RWPE2 (cell line): ENCODE data around the gene LMCD1.

Experiments used
- ATAC-seq: fragments of 200-7000 bp; cut with Tn5 transposase; 3 replicates; pipeline ENCODE4 v1.9.1; 2021; ENCODE audit warnings: low read depth
- DNase-seq: peaks from one replicate; pipeline ENCODE4 v3.0.0-alpha.2; 2020; ENCODE audit warnings: low spot score
- H3K27ac ChIP-seq: fragments of 450-650 bp; 2 replicates; pipeline ENCODE4 v1.5.1; 2017; ENCODE audit warnings: mild to moderate bottlenecking; ENCODE audit not compliant: poor library complexity, severe bottlenecking
- H3K27me3 ChIP-seq: fragments of 250-450 bp; sonication (Bioruptor Pico); 2 replicates; pipeline ENCODE4 v1.5.1; 2021; ENCODE audit warnings: mild to moderate bottlenecking, moderate library complexity; ENCODE audit not compliant: insufficient read depth, poor library complexity, severe bottlenecking
- H3K36me3 ChIP-seq: fragments of 250-450 bp; sonication (Bioruptor Pico); 2 replicates; pipeline ENCODE4 v1.5.1; 2020; ENCODE audit warnings: low read depth, mild to moderate bottlenecking, moderate library complexity
- H3K4me1 ChIP-seq: fragments of 250-450 bp; sonication (Bioruptor Pico); 2 replicates; pipeline ENCODE4 v1.5.1; 2021; ENCODE audit warnings: mild to moderate bottlenecking, moderate library complexity; ENCODE audit not compliant: insufficient read depth, poor library complexity, severe bottlenecking
- H3K4me3 ChIP-seq: fragments of 250-450 bp; sonication (Bioruptor Pico); 2 replicates; pipeline ENCODE4 v1.5.1; 2021; ENCODE audit warnings: mild to moderate bottlenecking, moderate library complexity; ENCODE audit not compliant: severe bottlenecking
- H3K9me3 ChIP-seq: fragments of 250-450 bp; sonication (Bioruptor Pico); 2 replicates; pipeline ENCODE4 v1.5.1; 2021; ENCODE audit warnings: mild to moderate bottlenecking, moderate library complexity; ENCODE audit not compliant: severe bottlenecking
- TF ChIP-seq, protein P1 (sequence below): fragments of 450-650 bp; IDR thresholded peaks from one replicate; pipeline ENCODE4 v1.5.1; 2017; ENCODE audit warnings: mild to moderate bottlenecking, moderate library complexity; ENCODE audit not compliant: poor library complexity, severe bottlenecking

Gene LMCD1

DNA sequence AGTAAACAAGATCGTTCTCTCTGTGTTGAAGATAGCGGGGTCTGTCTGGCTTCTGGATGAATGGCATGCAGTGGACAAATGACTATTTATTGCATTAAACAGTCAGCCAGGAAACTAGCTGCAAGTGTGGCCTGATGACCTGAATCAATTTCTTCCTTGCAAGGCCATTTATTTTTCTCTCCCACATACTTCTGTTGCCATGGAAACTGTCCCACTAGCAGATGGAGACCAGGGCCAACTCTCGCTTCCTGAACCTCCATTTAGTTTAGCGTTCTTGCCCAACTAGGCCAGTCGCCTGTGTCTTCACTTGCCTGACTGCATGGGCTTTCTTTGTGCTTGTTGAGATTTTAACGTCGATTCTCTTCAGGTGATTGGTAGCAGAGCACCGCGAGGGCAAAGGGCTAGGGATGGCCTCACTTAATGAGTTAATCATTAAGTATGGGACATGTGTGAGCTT lies 27.6 kb downstream of the LMCD1 start:
- H3K4me3 ChIP-seq = no peak overlapping the region
- no peak overlapping the region for H3K27ac ChIP-seq
- no peaks in the 10 kb centered on the region for H3K9me3 ChIP-seq
- ATAC-seq = no peak
- no peak for DNase-seq
- no peaks in the 10 kb centered on the region for H3K27me3 ChIP-seq
- TF ChIP-seq, protein P1, sequence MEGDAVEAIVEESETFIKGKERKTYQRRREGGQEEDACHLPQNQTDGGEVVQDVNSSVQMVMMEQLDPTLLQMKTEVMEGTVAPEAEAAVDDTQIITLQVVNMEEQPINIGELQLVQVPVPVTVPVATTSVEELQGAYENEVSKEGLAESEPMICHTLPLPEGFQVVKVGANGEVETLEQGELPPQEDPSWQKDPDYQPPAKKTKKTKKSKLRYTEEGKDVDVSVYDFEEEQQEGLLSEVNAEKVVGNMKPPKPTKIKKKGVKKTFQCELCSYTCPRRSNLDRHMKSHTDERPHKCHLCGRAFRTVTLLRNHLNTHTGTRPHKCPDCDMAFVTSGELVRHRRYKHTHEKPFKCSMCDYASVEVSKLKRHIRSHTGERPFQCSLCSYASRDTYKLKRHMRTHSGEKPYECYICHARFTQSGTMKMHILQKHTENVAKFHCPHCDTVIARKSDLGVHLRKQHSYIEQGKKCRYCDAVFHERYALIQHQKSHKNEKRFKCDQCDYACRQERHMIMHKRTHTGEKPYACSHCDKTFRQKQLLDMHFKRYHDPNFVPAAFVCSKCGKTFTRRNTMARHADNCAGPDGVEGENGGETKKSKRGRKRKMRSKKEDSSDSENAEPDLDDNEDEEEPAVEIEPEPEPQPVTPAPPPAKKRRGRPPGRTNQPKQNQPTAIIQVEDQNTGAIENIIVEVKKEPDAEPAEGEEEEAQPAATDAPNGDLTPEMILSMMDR = no peak
- H3K36me3 ChIP-seq = no peaks in the 10 kb centered on the region
- H3K4me1 ChIP-seq = peaks cover 20% of the 10 kb centered on the region

DNA sequence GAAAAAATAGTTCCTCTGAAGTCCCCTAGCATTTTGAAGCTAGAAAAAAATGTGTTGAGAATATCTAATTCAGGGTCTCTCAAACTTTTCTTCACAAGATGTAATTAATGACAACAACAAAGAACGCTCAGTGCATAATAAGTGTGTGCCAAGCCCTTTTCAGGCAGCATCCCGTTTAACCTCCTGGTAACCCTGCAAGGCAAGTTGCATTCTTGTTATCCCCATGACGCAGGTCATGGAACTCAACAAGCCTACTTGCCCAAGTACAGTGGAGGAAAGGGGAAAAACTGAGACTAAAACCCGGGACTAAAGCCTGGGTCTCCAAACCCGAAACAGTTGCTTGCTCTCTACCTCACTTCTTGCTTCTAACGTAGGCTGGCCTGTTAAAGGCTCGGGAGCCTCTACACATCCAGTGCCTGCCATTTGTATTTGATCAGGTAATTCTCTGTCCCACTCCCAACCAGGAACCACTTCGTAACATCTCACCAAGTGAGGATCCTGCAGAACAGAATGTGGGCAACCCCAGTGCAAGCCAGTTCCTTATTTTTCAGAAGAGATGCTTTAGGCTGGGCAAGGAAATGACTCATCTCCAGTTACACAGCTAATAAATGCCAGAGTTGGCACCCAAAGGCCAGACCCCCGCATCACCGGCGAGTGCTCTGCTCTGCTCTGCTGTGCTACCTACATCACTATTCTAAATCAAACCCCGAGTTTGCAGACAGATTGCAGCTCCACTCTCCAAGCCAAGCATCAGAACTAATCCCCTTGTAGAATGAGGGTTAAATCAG lies 28.3 kb downstream of the LMCD1 start:
- Histone ChIP-seq H3K4me3 (no peak overlapping the region), H3K36me3 (no peaks in the 10 kb centered on the region), H3K9me3 (no peaks in the 10 kb centered on the region), H3K27ac (no peak overlapping the region), H3K27me3 (no peaks in the 10 kb centered on the region), H3K4me1 (peaks cover 20% of the 10 kb centered on the region)
- no peak for DNase-seq
- peak; percentile 84 for ATAC-seq
- TF ChIP-seq, protein P1 = no peak

DNA sequence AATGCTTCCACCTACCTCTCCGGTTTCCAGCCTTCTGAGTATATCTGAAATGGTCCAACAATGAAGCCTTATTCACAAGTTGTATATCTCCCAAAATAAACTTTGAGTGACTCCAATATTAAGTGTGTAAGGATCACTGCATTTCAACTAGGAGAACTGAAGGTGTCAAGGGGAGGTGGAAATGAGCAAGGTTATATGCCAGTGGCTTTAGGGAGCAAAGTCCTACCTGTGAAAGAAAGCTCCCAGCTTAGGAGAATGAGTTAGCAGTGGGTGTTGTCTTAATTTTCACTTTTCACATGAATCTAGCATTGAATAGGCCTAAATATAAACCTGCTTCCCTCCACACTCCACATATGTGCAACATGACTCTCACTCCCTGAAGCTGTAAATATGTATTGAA lies 29.0 kb downstream of the LMCD1 start:
- H3K27ac ChIP-seq = no peak overlapping the region
- no peaks in the 10 kb centered on the region for H3K9me3 ChIP-seq
- DNase-seq (no peak), ATAC-seq (no peak)
- H3K4me1 ChIP-seq = peaks cover 16% of the 10 kb centered on the region
- no peaks in the 10 kb centered on the region for H3K36me3 ChIP-seq
- no peaks in the 10 kb centered on the region for H3K27me3 ChIP-seq
- TF ChIP-seq, protein P1 = no peak
- no peak overlapping the region for H3K4me3 ChIP-seq

DNA sequence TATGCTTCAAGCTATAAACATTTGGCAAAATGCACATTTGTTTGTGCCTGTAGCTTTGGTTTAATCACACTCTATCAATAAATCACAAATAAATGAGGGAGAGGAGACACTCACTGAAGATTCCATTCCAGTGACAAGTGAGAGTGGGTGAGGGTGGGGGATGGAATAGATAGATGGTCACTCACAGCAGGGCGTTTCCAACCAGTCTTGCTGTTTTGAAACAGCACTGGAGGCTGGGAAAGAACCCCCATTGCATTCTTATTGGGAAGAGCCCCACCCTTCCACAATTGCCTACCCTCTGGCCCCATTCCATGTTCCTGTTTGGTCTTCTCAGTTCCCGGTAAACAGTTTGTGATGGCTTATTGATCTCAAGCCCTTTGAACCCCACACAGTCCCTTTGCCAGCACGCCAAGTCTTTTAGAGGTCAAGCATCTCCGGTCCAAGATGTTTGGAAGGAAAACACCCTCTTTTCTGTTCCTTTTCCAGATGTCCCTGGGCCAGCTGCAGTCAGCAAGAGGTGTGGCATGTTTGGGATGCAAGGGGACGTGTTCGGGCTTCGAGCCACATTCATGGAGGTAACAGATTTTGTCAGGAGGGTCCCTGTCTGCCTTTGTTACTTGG lies 30.7 kb downstream of the LMCD1 start:
- TF ChIP-seq, protein P1 = no peak
- H3K36me3 ChIP-seq = peaks cover 1% of the 10 kb centered on the region; the same call in 1 of the 2 replicates
- no peak overlapping the region for H3K27ac ChIP-seq
- H3K4me3 ChIP-seq = no peak overlapping the region
- H3K27me3 ChIP-seq = no peaks in the 10 kb centered on the region
- DNase-seq (no peak), ATAC-seq (peak; percentile 69)
- peaks cover 16% of the 10 kb centered on the region for H3K4me1 ChIP-seq
- no peaks in the 10 kb centered on the region for H3K9me3 ChIP-seq
